Measurements from ENCODE around the gene SH3TC2.

DNA sequence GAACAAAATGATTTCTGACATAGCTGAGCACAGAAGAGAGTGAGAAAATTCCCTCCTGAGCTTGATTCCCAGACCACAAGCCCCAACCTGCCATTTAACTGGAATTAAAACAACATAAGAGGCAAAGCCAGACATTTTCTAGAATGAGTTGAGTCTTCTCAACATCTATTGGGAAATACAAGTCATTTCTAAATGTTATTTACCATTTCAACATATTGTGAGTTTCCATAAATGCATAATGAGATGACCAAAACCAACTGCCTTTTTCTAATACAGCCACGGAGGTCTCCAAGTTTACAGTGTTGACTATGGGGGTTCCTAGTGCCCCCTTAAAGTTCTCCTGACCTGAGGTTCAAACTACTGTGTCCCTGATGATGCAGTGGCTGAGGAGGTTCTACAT, 20.0 kb downstream of the SH3TC2 start:
- TF ChIP-seq BHLHE40 (IDR thresholded peaks at IDR 0.05; ENCODE audit: borderline replicate concordance), result no peak
- no peak for TF ChIP-seq HDGF (IDR thresholded peaks at IDR 0.05; ENCODE audit: borderline replicate concordance)
- no peak for TF ChIP-seq FOXA1 (IDR thresholded peaks at IDR 0.05)
- TF ChIP-seq FOXM1 (IDR thresholded peaks at IDR 0.05; ENCODE audit: borderline replicate concordance), result no peak

All from HEK293T (cell line).